IMR-90 (cell line): Measurements from ENCODE around the gene MAML1.

Source experiments
- BHLHE40 ChIP-seq: fragments of 150-350 bp; IDR thresholded peaks from 2 replicates; pipeline ENCODE4 v1.6.1; 2016; ENCODE audit warnings: mild to moderate bottlenecking, low read depth, low read length
- CEBPB ChIP-seq: IDR thresholded peaks from 2 replicates; pipeline ENCODE4 v1.6.1; 2012; ENCODE audit warnings: low read depth, low read length, improper control_type of control experiment
- CHD1 ChIP-seq: IDR thresholded peaks from 2 replicates; pipeline ENCODE4 v1.6.1; 2012; ENCODE audit warnings: low read depth, low read length, improper control_type of control experiment
- CTCF ChIP-seq: conservative IDR thresholded peaks from 2 replicates; pipeline ENCODE4 v1.5.1; 2012; ENCODE audit warnings: mild to moderate bottlenecking, low read depth, low read length, improper control_type of control experiment
- ELK1 ChIP-seq: fragments of 150-350 bp; IDR thresholded peaks from 2 replicates; pipeline ENCODE4 v1.6.1; 2016; ENCODE audit warnings: low read depth, mild to moderate bottlenecking, low read length, moderate library complexity, borderline replicate concordance
- FOS ChIP-seq: fragments of 150-350 bp; IDR thresholded peaks from 2 replicates; pipeline ENCODE4 v1.6.1; 2016; ENCODE audit warnings: low read depth, low read length
- MAZ ChIP-seq: IDR thresholded peaks from 2 replicates; pipeline ENCODE4 v1.6.1; 2012; ENCODE audit warnings: low read depth, mild to moderate bottlenecking, low read length, improper control_type of control experiment, moderate library complexity, borderline replicate concordance
- MXI1 ChIP-seq: IDR thresholded peaks from 2 replicates; pipeline ENCODE4 v1.6.1; 2012; ENCODE audit warnings: low read depth, mild to moderate bottlenecking, low read length, moderate library complexity, borderline replicate concordance
- POLR2A ChIP-seq: IDR thresholded peaks from 2 replicates; pipeline ENCODE4 v1.6.1; 2012; ENCODE audit warnings: mild to moderate bottlenecking, low read depth, low read length
- RAD21 ChIP-seq: IDR thresholded peaks from 2 replicates; pipeline ENCODE4 v1.6.1; 2012; ENCODE audit warnings: low read length, improper control_type of control experiment
- RFX5 ChIP-seq: IDR thresholded peaks from 2 replicates; pipeline ENCODE4 v1.8.0; 2012; ENCODE audit warnings: low read depth, mild to moderate bottlenecking, low read length, moderate library complexity
- SMC3 ChIP-seq: fragments of 150-350 bp; IDR thresholded peaks from 2 replicates; pipeline ENCODE4 v1.6.1; 2016; ENCODE audit warnings: low read depth, mild to moderate bottlenecking, antibody characterized with exemption, low read length, moderate library complexity
- USF2 ChIP-seq: fragments of 150-350 bp; IDR thresholded peaks from 2 replicates; pipeline ENCODE4 v1.6.1; 2017; ENCODE audit warnings: mild to moderate bottlenecking, antibody characterized with exemption, low read length, low read depth

- no peak for TF ChIP-seq SMC3
- TF ChIP-seq CTCF: no peak
- no peak for TF ChIP-seq POLR2A
- no peak for TF ChIP-seq RAD21
- TF ChIP-seq USF2: no peak
- TF ChIP-seq RFX5: no peak
- TF ChIP-seq ELK1: no peak
- TF ChIP-seq FOS: no peak
- no peak for TF ChIP-seq MXI1
- no peak for TF ChIP-seq MAZ
- TF ChIP-seq BHLHE40: no peak
- 0 out of 2 replicates have a peak, but pooled peaks have one; percentile 84 for TF ChIP-seq CHD1
- TF ChIP-seq CEBPB: no peak
Observed at GRCh38 chr5:179822059-179822432, 89.4 kb downstream of the MAML1 start.
